Measurements from ENCODE around the gene AP2A1. TPM values are rescaled to one million over a fixed set of nuclear protein-coding genes. Genes with fewer than 3 reads are reported as not detected.

AP2A1 gene
- total RNA-seq, 1 donor from 2014 or later, result 32.9 TPM

DNA sequence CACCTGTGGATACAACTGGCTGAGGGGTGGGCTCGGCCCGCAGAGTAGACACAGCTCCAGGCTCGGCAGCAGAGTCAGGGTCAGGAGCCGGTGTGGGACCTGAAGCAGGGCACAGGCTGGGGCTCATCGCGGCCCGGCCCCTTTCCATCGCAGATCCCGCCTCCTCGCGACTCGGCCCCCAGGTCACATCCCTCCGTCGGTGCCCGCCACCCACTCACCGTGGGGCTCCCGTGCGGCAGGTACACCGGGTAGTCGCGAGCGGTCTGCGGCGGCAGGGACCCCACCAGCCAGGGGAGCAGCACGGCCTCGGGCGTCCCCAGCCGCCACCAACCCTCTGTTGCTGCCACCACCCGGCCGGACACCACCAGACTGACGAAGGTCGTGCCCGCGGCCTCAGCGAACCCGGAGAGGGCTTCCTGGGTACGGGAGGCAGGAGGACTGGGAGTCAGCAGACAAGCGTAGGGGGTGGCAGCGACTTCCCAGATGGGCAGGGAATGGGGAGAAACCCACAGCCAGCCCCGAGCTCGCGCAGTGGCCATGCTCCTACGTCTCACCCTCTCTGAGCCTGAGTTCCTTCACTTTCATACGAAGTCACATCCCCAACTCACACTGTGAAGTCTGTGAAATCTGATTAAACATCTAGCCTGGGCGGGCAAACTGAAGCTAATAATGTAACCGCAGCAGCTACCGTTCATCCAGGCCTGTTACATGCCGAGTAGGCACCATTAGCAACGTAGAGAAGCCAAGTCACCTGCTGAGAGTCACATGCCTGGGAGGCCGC is 42.5 kb downstream of the AP2A1 start:
- Histone ChIP-seq H3K9me3 (ENCODE audit: control insufficient read depth in 3 of 3, low read length in 3 of 3) (no peaks in the 10 kb centered on the region), H3K4me3 (ENCODE audit: low read length in 3 of 3) (peak overlapping the region; percentile 86 to 93 (median 91)), H3K36me3 (ENCODE audit: control insufficient read depth in 3 of 3, insufficient read depth in 3 of 3, low read length in 3 of 3) (peaks cover 0 to 14% (median 5%) of the 10 kb centered on the region in 3 donors), H3K4me1 (ENCODE audit: control insufficient read depth in 3 of 3, insufficient read depth in 3 of 3, low read length in 3 of 3) (peaks cover 15 to 33% (median 25%) of the 10 kb centered on the region in 3 donors), H3K27me3 (ENCODE audit: control insufficient read depth in 3 of 3, insufficient read depth in 3 of 3, low read length in 3 of 3) (no peaks in the 10 kb centered on the region), H3K9ac (ENCODE audit: low read depth in 1 of 3, low read length in 3 of 3) (peak overlapping the region; percentile 88 to 97 (median 92)), H3K27ac (ENCODE audit: low read depth, low read length) (peak overlapping the region; percentile 97)

DNA sequence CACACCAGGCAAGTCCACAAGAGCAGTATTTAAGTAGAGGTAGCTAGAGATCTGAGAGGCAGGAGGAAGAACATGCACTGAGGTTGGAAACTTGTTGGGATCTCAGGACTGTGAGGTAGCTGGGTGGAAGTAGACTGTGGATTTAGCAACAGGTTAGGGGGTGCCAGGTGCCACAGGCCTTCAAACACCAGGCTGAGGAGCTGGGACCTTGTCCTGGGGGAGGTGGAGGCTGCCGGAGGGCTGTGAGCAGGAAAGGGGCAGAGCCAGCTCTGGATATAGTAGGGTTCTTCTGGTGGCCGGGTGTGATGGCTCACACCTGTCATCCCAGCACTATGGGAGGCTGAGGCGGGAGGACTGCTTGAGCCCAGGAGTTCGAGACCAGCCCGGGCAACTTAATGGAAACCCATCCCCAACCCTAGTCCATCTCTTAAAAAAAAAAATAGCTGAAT is 43.2 kb downstream of the AP2A1 start:
- no peaks in the 10 kb centered on the region for H3K27me3 ChIP-seq (ENCODE audit: control insufficient read depth in 3 of 3, insufficient read depth in 3 of 3, low read length in 3 of 3)
- H3K4me3 ChIP-seq (ENCODE audit: low read length in 3 of 3), result peak overlapping the region; percentile 86 to 93 (median 91)
- peak overlapping the region; percentile 88 to 97 (median 92) for H3K9ac ChIP-seq (ENCODE audit: low read depth in 1 of 3, low read length in 3 of 3)
- peaks cover 0 to 11% (median 3%) of the 10 kb centered on the region in 3 donors for H3K36me3 ChIP-seq (ENCODE audit: control insufficient read depth in 3 of 3, insufficient read depth in 3 of 3, low read length in 3 of 3)
- no peaks in the 10 kb centered on the region for H3K9me3 ChIP-seq (ENCODE audit: control insufficient read depth in 3 of 3, low read length in 3 of 3)
- H3K4me1 ChIP-seq (ENCODE audit: control insufficient read depth in 3 of 3, insufficient read depth in 3 of 3, low read length in 3 of 3), result peaks cover 15 to 33% (median 25%) of the 10 kb centered on the region in 3 donors
- H3K27ac ChIP-seq (ENCODE audit: low read depth, low read length), result peak overlapping the region; percentile 97

DNA sequence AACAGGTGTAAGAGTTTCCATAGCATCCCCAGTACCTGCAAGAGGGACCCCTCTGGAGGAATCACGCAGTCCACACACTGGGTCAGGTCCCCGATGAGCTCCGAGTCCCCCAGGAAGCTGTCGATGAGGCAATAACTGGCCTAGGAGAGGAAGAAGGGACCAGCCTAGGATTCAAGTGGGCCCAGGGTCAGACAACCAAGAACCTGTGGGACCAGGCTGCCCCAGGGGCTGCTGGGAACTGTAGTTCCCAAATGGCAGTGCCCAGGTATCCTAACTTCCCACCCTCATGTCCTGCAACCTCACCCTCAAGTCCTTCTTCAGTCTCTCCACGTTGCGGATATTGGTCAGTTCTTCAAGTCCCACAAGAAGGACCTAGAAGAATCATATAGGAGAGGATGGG is 44.5 kb downstream of the AP2A1 start:
- no peak overlapping the region for H3K27ac ChIP-seq (ENCODE audit: low read depth, low read length)
- no peak overlapping the region for H3K4me3 ChIP-seq (ENCODE audit: low read length in 3 of 3)
- no peaks in the 10 kb centered on the region for H3K9me3 ChIP-seq (ENCODE audit: control insufficient read depth in 3 of 3, low read length in 3 of 3)
- no peak overlapping the region for H3K9ac ChIP-seq (ENCODE audit: low read depth in 1 of 3, low read length in 3 of 3)
- H3K4me1 ChIP-seq (ENCODE audit: control insufficient read depth in 3 of 3, insufficient read depth in 3 of 3, low read length in 3 of 3), result peaks cover 15 to 33% (median 25%) of the 10 kb centered on the region in 3 donors
- peaks cover 0 to 5% (median 3%) of the 10 kb centered on the region in 3 donors for H3K36me3 ChIP-seq (ENCODE audit: control insufficient read depth in 3 of 3, insufficient read depth in 3 of 3, low read length in 3 of 3)
- H3K27me3 ChIP-seq (ENCODE audit: control insufficient read depth in 3 of 3, insufficient read depth in 3 of 3, low read length in 3 of 3), result no peaks in the 10 kb centered on the region

DNA sequence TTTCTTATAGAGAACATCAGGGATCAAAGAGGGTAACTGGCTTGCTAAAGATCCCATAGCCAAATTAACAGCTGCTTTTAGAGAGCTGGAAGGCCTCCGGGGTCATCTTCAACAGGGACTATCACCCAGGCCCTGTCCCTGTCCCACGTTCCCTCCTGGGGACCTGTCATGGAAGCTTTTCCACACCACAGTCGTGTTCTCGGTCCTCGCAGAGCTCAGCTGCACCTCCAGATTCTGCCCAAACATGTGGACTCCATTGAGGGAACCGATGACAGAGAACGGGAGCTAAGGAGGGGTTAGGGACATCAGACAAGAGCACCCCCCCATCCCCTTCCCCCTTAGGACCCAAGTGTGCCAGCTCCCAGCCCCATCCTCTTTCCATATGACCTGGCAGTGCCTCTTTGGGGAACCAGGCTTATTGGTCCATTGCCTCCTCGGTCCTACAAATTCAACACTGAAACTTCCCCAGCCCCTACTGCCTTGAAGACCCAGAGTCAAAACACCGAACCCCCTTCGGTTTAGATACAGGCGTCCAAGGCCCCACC is 45.7 kb downstream of the AP2A1 start:
- Histone ChIP-seq H3K27ac (ENCODE audit: low read depth, low read length) (peak overlapping the region; percentile 94), H3K9ac (ENCODE audit: low read depth in 1 of 3, low read length in 3 of 3) (peak overlapping the region; percentile 69 to 92 (median 91)), H3K27me3 (ENCODE audit: control insufficient read depth in 3 of 3, insufficient read depth in 3 of 3, low read length in 3 of 3) (no peaks in the 10 kb centered on the region), H3K4me3 (ENCODE audit: low read length in 3 of 3) (peak overlapping the region; percentile 89 to 99 (median 96)), H3K36me3 (ENCODE audit: control insufficient read depth in 3 of 3, insufficient read depth in 3 of 3, low read length in 3 of 3) (peaks cover 0 to 3% (median 3%) of the 10 kb centered on the region in 3 donors), H3K4me1 (ENCODE audit: control insufficient read depth in 3 of 3, insufficient read depth in 3 of 3, low read length in 3 of 3) (peaks cover 20 to 38% (median 28%) of the 10 kb centered on the region in 3 donors), H3K9me3 (ENCODE audit: control insufficient read depth in 3 of 3, low read length in 3 of 3) (no peaks in the 10 kb centered on the region)

DNA sequence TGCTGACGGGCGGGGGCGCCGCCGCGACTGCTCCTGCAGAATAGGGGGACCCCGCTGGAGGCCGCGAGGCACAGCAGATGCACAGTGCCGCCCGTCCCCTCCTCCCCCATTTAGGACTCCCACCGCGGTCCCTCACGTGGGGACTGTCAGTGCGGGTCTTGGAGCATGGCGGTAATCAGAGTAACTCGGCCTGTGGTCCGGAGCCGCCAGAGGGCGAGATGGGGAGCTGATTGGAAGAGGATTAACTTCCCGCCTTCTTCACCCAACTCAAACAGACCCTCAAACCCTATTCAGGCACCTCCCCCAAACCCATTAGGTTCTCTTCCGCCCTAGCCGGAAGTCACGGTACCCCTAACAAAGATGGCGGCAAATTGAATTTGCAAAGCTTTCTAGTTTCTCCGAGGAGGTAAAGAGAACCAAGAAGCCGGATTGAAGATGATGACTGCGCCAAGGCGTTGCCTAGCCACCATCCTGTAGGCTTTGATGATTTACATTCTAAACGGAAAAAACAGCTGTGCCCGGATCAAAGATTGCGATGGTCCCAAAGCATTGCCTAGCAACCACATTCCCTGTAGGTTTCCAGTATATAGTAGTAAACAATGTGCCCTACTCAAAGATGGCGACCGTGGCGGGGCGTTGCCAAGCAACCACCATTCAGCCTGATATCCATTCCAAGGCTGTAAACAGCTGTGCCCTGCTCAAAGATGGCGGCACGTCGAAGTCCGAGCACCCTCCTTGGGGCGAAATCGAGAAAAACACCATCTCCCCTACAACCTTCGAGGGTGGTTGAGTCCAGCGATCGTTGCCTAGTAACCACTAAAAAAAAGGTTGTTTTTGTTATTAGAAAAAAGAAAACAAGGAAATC is 46.4 kb downstream of the AP2A1 start, which contains the start of gene FUZ:
FUZ (minus strand) TSS at position 296 of the 865 bp plus-strand sequence; CDS start at position 110, 186 bp downstream.
- peaks cover 20 to 41% (median 28%) of the 10 kb centered on the region in 3 donors for H3K4me1 ChIP-seq (ENCODE audit: control insufficient read depth in 3 of 3, insufficient read depth in 3 of 3, low read length in 3 of 3)
- peak within 1 kb of the TSS; percentile 89 to 99 (median 96) for H3K4me3 ChIP-seq (ENCODE audit: low read length in 3 of 3)
- H3K9me3 ChIP-seq (ENCODE audit: control insufficient read depth in 3 of 3, low read length in 3 of 3), result no peaks in the 10 kb centered on the region
- peak within 1 kb of the TSS; percentile 69 to 92 (median 91) for H3K9ac ChIP-seq (ENCODE audit: low read depth in 1 of 3, low read length in 3 of 3)
- peak within 1 kb of the TSS; percentile 94 for H3K27ac ChIP-seq (ENCODE audit: low read depth, low read length)
- H3K36me3 ChIP-seq (ENCODE audit: control insufficient read depth in 3 of 3, insufficient read depth in 3 of 3, low read length in 3 of 3), result no peaks in the 10 kb centered on the region
- no peaks in the 10 kb centered on the region for H3K27me3 ChIP-seq (ENCODE audit: control insufficient read depth in 3 of 3, insufficient read depth in 3 of 3, low read length in 3 of 3)

DNA sequence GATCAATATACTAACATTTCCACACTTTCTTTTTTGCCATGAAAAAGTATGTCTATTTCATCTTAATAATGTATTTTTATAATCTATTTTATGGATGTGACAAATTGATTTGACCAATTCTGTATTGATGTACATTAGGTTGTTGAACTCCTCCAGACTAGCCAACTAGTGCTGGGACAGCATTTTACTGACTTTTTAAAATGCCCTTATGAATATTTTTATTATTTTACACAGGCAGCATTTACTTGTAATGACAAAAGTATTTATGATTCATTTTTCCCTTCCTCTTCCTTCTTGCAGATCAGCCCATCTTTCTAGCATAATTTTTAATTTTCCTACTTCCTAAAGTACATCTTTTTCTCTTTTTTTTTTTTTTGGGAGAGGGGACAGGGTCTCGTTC is 47.2 kb downstream of the AP2A1 start:
- H3K27ac ChIP-seq (ENCODE audit: low read depth, low read length), result peak overlapping the region; percentile 94
- peaks cover 23 to 44% (median 29%) of the 10 kb centered on the region in 3 donors for H3K4me1 ChIP-seq (ENCODE audit: control insufficient read depth in 3 of 3, insufficient read depth in 3 of 3, low read length in 3 of 3)
- no peaks in the 10 kb centered on the region for H3K9me3 ChIP-seq (ENCODE audit: control insufficient read depth in 3 of 3, low read length in 3 of 3)
- H3K9ac ChIP-seq (ENCODE audit: low read depth in 1 of 3, low read length in 3 of 3), result peak overlapping the region in 2 of 3 donors; percentile 69 to 75
- H3K27me3 ChIP-seq (ENCODE audit: control insufficient read depth in 3 of 3, insufficient read depth in 3 of 3, low read length in 3 of 3), result no peaks in the 10 kb centered on the region
- H3K4me3 ChIP-seq (ENCODE audit: low read length in 3 of 3), result peak overlapping the region; percentile 89 to 99 (median 96)
- H3K36me3 ChIP-seq (ENCODE audit: control insufficient read depth in 3 of 3, insufficient read depth in 3 of 3, low read length in 3 of 3), result no peaks in the 10 kb centered on the region

DNA sequence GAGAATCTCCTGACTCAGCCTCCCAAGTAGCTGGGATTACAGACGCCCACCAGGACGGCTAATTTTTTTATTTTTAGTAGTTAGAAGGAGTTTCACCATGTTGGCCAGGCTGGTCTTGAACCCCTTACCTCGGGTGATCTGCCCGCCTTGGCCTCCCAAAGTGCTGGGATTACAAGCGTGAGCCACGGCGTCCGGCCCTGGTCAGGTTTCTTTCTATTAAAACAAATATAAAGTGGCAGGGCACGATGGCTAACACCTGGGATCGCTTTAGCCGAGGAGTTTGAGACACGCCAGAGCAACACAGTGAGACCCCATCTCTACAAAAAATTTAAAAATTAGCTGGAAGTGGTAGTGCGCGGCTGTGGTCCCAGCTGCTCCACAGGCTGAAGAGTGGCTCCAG is 49.8 kb downstream of the AP2A1 start:
- H3K27me3 ChIP-seq (ENCODE audit: control insufficient read depth in 3 of 3, insufficient read depth in 3 of 3, low read length in 3 of 3), result no peaks in the 10 kb centered on the region
- H3K27ac ChIP-seq (ENCODE audit: low read depth, low read length), result peak overlapping the region; percentile 94
- H3K9me3 ChIP-seq (ENCODE audit: control insufficient read depth in 3 of 3, low read length in 3 of 3), result no peaks in the 10 kb centered on the region
- peaks cover 22 to 37% (median 24%) of the 10 kb centered on the region in 3 donors for H3K4me1 ChIP-seq (ENCODE audit: control insufficient read depth in 3 of 3, insufficient read depth in 3 of 3, low read length in 3 of 3)
- peak overlapping the region; percentile 40 to 66 (median 54) for H3K9ac ChIP-seq (ENCODE audit: low read depth in 1 of 3, low read length in 3 of 3)
- H3K36me3 ChIP-seq (ENCODE audit: control insufficient read depth in 3 of 3, insufficient read depth in 3 of 3, low read length in 3 of 3), result peaks cover 0 to 9% (median 0%) of the 10 kb centered on the region in 3 donors
- no peak overlapping the region for H3K4me3 ChIP-seq (ENCODE audit: low read length in 3 of 3)

DNA sequence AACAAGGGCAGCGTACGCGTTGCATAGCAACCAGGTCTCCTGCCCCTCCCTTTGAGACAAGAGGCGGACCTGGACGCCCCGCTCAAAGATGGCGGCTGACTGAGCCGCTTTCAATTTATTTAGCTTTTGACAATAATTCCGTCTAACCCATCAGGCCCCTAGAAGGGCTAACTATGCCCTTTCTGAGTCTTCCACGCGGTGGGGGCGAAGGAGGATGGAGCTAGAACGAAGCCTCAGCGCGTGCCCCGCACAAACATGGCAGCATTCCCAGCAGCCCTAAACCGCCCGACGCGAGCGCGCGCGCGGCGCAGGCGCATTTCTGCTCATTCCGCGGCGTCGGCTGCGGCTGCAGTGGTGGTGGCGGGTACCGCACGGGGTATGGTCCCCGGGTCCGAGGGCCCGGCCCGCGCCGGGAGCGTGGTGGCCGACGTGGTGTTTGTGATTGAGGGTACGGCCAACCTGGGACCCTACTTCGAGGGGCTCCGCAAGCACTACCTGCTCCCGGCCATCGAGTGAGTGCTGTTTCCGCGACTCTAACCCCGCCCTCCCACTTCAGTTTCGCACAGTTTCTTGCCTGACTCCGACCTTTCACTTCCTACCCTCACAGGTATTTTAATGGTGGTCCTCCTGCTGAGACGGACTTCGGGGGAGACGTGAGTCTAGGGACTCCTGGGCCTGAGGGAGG is 51.3 kb downstream of the AP2A1 start, which contains the start of gene MED25:
MED25 (plus strand) TSS at position 326 of the 685 bp plus-strand sequence; CDS start at position 379, 53 bp downstream.
- peaks cover 3 to 13% (median 4%) of the 10 kb centered on the region in 3 donors for H3K36me3 ChIP-seq (ENCODE audit: control insufficient read depth in 3 of 3, insufficient read depth in 3 of 3, low read length in 3 of 3)
- peak within 1 kb of the TSS; percentile 87 to 94 (median 90) for H3K4me3 ChIP-seq (ENCODE audit: low read length in 3 of 3)
- peaks cover 17 to 26% (median 18%) of the 10 kb centered on the region in 3 donors for H3K4me1 ChIP-seq (ENCODE audit: control insufficient read depth in 3 of 3, insufficient read depth in 3 of 3, low read length in 3 of 3)
- no peaks in the 10 kb centered on the region for H3K9me3 ChIP-seq (ENCODE audit: control insufficient read depth in 3 of 3, low read length in 3 of 3)
- H3K9ac ChIP-seq (ENCODE audit: low read depth in 1 of 3, low read length in 3 of 3), result peak within 1 kb of the TSS; percentile 91 to 99 (median 97)
- H3K27me3 ChIP-seq (ENCODE audit: control insufficient read depth in 3 of 3, insufficient read depth in 3 of 3, low read length in 3 of 3), result no peaks in the 10 kb centered on the region
- peak within 1 kb of the TSS; percentile 94 for H3K27ac ChIP-seq (ENCODE audit: low read depth, low read length)
